GM12878 (cell line): Measurements from ENCODE around the gene SNCAIP.

Experiments used
- EZH2 ChIP-seq: IDR thresholded peaks from 2 replicates; pipeline ENCODE4 v1.6.1; 2012; ENCODE audit warnings: low read depth, mild to moderate bottlenecking, control low read depth, inconsistent platforms, low read length, borderline replicate concordance; ENCODE audit not compliant: control insufficient read depth
- JUNB ChIP-seq: IDR thresholded peaks from 2 replicates; pipeline ENCODE4 v1.6.1; 2016; ENCODE audit warnings: antibody characterized with exemption, mild to moderate bottlenecking
- SRF ChIP-seq, 2 experiments: IDR thresholded peaks; 2 replicates each; pipeline ENCODE4 v1.6.1; 2011; ENCODE audit warnings: low read depth in 2 of 2, low read length in 2 of 2, mild to moderate bottlenecking in 1 of 2, moderate library complexity in 1 of 2
- TARDBP ChIP-seq: IDR thresholded peaks from 2 replicates; pipeline ENCODE4 v1.6.1; 2016; ENCODE audit warnings: borderline replicate concordance

DNA sequence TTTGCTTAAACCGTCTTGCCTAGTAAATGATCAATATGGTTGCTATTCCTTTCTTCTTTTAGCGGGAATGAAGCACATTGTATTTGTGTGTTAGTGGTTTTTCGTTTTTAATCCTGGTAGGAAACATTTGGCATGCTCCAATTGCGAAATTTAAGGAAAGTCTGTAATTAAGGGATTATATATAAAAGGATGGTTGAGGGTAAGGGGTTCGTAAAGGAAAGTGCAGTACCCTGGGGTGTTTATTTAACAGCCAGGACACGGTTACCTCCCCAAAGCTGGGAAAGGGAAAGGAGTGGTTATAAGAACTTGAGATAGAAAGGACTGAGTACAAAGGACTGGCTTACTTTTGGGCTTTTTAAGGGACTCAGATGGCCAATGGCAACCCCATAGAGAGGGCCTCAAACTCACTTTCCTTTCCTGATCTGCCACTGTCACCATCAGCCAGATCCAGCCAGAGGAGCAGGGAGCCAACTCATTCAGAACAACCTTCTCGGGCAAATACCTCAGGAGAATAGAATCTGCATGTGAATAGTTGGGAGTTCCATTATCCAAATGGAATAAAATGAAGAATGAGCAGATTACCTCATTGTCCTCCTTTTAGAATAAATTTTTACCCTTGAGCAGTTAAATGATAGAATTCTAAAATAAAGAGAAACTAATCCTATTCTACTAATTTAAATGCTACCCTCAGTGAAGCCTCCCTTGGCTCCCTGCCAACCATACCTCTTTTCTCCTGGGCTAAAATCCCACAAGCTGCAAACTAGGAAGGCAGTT lies 117.7 kb downstream of the SNCAIP start:
- no peak for TF ChIP-seq SRF (IDR thresholded peaks at IDR 0.05; ENCODE audit: low read depth in 2 of 2, low read length in 2 of 2)
- no peak for TF ChIP-seq TARDBP
- no peak for TF ChIP-seq EZH2
- TF ChIP-seq JUNB: no peak
